HUDEP-2 (cell line): ENCODE data around the gene CHRNA4.

Experiments
- DNase-seq, 76 experiments: peaks; one replicate each; lab custom pipeline; 2025; ENCODE audit not compliant: unreplicated experiment in 76 of 76; lab: John Stamatoyannopoulos, UW

CHRNA4 gene

DNA sequence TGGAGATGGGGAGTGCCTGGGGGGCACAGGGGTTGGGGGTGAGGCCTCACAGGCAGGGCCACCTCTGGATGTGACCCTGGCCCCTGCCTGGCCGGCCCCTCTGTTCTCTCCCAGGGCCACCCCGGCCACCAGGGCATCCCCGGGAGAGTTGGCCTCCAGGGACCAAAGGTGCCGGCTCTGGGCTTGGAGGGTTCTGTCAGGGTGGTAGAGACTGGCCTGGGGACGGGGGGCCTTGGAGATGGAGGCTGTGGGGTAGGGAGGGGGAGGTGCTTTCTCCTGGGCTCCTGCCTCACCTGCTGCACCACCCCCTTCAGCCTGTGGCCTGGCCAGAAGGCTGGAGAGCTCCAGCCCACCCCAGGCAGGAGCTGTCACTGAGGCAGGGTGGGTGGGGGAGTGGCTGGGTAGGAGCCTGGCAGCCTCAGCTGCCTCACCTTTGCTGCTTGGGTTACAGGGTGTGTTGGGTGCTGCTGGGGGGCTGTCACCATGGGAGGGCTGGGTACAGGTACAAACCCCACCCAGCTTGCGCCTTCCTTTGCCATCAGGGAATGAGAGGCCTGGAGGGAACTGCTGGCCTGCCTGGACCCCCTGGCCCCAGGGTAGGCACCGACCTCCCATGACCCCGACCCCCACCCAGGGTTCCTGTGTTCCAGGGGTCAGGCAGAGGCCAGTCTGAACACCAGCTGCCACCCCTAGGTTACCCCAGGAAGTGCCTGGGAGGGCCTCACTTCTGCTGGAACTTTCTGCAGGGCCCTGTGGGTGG is 35.4 kb downstream of the CHRNA4 start:
- no peak for DNase-seq

DNA sequence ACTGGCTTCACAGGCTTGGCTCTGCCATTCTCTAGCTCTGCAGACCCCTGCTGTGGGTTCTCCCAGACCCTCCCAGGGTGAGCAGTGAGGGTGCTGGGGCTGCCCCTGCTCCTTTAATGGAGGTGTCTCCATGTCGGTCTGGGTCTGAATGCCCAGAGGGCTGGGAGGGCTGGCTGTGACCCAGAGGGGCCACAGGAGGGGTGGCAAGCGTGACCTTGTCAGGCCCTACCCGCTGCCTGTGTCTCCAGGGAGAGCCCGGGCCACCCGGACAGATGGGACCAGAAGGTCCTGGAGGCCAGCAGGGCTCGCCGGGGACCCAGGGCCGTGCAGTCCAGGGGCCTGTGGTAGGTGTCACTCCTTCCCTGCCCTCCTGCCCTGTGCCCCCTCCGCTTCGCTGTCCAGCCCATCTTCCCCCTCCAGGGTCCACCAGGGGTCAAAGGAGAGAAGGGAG is 36.1 kb downstream of the CHRNA4 start:
- no peak for DNase-seq

DNA sequence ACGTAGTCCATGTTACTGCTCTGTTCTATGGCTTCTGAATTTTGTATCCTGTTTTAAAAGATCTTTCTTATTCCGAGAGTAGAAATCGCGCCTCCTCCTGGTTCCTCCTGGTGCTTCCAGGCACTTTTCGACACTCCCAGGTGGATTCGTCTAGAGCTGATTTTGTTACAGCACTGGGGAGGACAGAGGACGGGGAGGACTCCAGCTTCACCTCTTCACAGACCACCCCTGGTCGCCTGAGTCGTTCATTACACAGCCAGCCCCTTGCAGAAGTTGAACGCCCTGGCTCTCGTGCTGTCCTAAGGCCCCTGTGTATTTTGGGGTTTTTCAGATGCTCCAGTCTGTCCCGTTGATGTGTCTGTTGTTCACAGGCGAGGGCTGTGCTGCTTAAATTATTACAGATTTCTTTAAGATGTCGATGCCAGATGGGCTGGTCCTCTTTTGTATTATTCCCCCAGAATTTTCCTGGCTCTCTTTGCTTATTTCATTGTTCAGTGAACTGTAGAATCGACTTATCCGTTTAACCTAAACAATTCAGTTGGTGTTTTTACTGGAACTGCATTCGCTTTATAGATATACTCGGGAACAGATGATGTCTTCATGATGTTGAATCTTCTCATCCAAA is 37.7 kb downstream of the CHRNA4 start:
- no peak for DNase-seq

DNA sequence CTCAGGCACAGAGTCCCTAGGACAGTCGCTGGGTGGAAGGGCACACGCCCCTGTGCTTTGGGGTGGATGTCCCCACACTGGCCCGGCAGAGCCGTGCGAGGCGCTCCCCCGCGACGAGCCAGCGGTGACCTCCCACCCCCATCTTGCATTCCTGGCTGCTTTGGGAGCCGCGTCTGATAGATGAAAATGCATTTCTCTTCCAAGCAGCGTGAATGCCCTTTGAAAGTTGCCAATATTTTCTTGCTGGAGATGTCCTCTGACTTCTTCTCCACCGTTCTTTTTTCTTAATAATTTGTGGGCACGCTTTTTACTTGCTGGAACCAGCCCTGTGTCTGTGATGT is 38.2 kb downstream of the CHRNA4 start:
- no peak for DNase-seq

DNA sequence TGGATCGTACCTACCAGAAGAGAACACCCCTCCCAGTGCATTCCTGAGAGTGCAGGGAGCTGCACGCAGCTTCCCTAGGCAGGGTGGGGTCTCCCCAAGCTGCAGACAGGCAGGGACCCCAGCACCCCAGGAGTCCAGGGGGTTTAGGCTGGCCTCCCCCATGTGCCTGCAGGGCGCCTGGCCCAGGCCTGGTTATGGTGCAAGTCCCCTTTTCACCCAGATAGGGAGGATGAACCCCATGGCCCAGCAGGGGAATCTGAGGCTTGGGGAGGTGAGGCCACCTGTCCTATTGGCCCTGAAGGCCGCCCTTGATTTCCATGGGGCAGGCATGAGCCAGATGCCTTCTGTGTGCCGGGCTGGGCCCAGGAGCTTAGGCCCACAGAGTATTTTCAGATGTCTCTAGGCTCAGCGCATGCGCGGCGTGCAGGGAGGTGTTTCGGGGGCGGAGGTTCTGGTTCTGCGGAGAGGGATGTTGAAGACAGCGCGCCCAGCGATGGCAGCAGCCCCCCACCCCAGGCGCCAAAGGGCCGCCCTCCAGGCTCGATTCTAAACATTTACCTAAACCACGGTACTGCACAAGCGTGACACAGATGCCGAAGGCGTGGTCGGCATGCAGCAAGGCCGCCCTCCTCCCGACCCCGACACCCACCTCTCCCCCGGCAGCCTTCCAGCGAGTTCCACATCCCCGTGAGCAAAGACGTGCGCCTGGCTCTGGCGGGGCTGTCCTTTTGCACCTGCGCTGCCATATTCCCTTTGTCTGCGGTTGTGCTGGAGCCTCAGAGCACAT is 38.8 kb downstream of the CHRNA4 start:
- DNase-seq, result no peak

DNA sequence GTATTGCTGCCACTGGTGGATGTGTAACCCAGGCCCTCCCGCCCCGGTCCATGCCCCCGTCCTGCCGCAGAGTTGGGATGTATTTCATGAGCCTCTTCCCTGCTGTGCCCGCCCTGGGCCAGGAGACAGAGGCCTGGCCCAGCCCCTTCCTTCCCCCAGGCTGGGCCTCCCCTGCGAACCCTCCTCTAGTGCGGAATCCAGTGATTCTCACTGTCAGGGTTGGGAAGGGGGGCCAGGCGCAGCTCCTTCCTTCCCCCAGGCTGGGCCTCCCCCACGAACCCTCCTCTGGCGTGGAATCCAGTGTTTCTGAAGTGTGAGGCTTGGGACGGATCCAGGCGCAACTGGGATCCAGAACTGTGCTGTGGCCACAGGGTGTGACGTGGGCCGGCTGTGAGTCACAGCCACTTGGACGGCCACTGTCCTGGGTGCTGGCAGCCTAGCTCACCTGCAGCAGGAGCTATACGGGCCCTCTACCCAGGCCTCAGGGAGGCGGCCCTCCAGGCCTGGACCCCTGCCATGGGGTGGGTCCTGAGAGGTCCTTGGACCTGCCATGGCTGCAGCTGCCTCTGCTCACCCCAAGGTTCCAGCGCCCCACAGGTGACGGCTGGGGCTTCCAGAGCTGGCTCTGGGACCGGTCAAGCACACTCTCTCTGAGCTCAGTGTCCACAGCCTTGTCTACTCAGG is 39.9 kb downstream of the CHRNA4 start:
- DNase-seq, result no peak

DNA sequence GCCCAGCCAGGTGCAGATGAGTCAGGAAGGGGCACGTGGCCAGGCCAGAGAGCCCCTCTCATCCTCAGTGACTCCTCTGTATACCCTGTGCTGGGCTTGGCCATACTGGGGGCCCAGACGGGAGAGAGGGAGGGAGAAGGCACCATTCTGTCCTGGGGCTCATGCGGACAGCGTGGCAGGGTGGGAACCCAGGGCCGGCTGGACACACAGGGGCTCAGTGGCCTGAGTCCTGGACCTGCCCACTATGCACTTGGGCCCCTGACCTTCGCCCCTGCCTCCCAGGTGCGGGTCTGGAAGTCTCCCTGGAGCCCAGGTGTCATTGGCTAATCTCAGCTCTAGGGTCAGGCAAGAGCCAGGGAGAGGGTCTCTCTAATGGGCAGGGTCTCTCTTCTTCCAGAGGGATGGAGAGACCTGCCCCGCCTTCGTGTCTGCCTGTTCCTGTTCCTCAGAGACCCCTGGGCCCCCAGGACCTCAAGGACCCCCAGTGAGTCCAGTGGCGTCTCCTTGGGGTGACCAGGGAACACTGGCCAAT is 40.5 kb downstream of the CHRNA4 start:
- DNase-seq, result no peak

DNA sequence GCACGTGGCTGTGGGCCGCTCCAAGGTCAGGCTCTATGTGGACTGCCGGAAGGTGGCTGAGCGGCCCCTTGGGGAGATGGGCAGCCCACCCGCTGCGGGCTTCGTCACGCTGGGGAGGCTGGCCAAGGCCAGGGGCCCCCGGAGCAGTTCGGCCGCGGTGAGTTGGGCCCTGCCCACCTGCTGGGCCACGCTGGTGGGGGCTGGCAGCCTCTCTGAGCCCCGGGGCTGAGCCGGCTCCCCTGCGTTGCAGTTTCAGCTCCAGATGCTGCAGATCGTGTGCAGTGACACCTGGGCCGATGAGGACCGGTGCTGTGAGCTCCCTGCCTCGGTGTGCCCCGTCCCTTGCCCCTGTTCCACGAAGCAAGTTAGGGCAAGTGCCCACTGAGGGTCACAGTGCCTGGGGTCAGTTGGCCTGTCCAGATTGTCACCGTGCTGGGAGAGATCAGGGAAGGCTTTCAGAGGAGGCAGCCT is 41.1 kb downstream of the CHRNA4 start:
- no peak for DNase-seq

DNA sequence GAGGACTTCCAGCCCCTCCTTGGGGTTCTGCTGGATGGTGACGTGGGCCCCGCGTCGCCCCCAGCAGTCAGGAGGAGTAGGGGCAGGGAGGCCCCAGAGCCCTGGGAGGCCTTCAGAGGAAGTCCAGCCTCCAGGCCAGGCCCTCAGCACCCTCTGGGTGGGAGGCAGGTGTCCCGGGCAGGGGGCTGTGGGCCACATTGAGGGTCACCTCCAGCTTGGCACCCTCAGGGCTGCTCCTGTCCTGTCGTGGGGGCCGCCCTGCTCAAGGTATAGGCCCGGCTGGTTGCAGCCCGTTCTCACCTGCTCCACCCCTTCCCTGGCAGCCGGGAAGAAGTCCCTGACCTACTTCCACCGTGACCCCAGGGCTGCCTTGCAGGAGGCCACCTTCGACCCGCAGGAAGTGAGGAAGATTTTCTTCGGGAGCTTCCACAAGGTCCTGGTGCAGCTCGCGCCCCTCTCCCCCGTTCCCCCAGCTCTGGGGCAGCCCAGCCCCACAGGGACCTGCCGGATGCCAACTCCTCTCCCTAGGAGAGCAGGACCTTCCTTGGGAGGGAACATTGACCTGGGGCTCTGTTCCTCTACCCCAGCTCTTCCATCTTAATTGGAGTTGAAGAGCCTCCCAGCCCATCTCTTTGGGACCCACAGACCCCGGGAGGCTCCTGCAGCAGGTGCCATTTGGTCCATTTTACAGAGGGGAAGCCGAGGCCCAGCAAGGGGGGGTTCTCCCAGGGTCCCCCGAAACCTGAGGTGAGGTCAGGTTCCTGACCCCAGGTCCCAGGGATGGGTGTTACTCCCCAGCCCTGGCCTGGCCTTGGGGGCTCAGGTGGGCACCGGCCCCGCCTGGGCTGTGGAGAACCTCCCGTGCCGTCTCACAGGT is 41.7 kb downstream of the CHRNA4 start:
- no peak for DNase-seq

DNA sequence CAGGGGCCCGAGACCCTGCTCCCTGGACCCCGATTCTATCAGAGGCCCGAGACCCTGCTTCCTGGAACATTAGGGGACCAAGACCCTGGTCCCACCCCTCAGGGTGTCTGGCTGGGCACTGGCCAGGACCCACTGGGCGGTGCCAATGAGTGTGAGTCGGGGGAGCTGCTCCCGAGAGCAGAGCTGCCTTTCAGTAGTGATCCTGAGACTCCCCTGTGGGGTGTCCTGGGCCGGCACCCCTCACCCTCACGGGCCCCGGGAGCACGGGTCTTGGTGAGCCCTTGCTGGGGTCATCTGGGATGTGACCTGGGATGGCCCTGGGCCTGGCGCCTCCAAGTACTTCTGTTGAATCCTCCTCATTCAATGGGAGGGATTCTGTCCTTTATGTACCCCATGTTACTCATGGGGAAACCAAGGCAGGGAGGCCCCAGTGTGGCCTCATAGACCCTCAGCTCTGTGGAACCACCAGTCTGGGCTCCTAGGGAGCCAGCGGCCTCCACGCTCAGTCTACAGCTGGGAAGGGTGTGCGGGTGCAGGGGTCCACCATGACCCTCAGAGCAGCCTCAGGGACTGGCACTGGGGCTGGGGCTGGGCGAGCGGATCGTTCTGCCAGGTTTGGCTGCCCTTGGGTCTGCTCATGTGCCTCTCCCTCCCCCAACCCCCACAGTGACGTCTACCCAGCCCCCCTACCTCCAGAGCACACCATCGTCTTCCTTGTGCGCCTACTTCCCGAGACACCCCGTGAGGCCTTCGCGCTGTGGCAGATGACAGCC is 42.6 kb downstream of the CHRNA4 start:
- DNase-seq, result no peak

DNA sequence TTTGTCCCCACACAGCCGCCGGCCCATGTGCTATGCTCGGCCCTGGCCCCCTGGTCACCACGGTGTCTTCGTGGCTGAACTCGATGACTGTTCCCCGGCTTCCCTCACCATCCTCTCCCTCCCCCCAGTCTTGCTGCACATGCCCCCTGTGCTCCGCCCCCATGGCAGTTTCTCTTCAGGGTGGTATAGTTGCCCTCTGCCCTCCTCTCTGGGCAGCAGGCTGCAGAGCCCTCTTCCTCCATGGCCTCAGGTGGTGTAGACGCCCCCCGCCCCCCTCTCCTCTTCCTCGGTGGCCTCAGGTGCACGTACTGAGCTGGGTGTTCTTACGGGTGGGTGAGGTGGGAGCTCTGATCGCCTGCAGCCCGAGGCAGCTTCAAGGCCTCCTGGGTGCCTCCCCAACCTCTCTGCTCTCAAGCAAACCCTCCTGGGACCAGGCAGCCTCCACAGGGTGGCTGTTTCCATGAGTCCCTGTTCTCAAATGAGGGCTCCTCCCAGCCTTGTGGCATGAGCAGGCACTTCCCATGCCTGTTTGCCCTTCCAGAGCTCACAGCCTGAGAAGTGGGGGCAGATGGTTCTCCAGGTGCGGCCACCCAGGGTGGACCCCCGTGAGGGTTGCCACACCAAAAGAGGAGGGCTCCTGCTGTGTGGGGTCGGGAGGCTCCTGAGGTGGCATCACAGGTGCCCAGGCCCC is 43.4 kb downstream of the CHRNA4 start:
- no peak for DNase-seq

DNA sequence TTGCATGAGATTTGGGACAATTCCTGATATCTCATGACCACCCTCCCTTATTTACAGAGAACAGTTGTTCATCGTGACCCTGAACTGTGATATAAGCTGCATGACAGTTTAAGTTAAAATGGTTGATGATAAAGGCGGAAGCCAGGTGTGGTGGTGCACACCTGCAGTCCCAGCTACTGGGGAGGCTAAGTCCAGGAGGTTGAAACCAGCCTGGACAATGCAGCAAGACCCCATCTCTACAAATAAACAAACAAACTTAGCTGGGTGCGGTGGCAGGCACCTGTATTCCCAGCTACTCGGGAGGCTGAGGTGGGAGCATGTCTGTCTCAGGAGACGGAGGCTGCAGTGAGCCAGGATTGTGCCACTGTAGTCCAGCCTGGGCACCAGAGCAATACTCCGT is 44.1 kb downstream of the CHRNA4 start:
- DNase-seq, result no peak

DNA sequence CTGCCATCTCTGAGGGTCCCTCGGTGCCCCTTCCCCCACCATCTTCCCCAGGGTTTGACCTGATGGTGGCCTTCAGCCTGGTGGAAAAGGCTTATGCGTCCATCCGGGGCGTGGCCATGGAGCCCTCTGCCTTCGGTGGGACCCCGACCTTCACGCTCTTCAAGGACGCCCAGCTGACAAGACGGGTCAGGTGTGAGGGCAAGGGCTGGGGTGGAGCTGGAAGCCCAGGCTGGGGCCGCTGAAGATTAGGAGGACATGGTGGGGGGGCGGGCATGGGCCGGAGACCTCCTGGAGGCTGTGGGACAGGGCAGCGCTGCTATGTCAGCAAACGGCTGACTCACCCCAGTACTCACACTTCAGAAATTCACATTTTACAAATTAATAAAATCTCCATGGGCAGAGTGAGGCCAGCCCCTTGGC is 44.6 kb downstream of the CHRNA4 start:
- no peak for DNase-seq

DNA sequence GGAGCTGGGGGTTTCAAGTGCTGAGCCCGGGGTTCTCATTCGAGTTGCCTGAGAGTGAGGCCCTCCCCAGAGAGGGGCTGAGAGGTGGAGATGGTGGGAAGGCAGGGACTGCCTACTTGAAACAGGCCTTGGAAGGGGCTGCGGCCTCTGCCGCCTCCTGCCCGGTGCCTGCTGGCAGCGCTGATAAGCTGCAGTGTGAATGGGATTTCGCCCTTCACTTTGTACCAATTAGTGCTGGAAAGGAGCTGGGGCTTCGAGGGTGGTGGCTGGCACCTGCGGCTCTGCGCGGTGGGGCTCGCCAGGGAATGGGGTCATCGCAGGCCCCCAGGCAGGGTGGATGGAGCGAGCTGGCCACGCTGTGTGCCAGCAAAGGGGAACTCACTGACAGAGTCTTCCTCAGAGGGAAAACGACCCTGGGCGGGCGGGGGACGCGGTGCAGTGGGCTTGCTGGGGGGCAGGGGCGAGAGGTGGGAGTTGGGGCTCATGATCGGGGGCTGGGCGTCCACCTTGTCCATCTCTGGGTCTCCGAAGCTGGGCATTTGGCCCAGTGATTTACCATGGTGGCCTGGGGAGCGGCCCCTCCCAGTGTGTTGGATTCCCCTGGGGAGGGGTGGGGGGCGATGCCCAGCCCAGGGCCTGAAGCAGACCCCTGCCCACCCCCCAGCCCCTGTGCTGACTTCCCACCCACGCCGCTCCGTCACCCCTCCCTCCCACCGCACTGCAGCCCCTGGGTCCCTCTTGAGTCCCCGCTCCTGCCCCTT is 45.2 kb downstream of the CHRNA4 start:
- no peak for DNase-seq

DNA sequence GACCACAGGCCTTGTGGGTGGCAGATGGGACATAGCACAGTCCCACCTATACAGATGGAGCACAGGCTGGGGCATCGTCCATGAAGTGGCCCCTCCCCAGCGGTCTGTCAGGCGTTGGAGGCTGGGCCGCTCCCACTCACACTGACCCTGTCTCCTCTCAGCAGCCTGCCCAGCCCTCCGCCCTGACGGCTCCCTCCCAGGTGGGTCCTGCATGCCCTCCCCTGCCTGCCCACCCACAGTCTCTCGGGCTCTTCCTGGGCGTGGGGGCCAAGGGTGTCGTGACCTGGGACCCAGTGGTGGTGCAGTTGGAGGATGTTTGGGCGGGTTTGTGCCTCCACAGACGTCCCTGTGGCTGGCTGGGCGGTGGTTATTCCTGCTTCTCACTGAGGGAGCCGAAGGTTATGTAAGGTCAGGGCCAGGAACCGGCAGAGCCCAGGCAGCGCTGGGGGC is 45.9 kb downstream of the CHRNA4 start:
- DNase-seq, result no peak

DNA sequence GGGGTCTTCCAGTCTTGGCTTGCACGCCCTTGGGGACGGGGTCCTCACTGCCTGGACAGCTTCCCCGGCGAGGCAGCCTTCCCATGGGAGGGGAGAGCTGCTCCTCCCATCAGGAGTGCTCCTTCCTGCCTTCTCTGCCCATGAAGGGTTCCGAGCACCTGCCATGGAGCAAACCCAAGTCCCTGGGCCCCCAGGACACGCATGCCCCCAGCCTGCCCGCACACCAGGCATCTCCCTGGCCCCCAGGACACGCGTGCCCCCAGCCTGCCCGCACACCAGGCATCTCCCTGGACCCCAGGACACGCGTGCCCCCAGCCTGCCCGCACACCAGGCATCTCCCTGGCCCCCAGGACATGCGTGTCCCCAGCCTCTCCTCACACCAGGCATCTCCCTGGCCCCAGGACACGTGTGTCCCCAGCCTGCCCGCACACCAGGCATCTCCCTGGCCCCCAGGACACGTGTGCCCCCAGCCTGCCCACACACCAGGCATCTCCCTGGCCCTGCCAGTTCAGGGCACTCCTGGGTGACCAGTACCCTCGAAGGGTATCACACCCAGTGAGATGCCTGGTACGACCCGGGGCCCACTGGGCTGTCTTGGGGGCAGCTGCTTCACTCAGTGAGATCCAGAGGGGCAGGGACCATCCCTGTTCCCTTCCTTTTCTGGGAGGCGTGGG is 46.4 kb downstream of the CHRNA4 start:
- no peak for DNase-seq

DNA sequence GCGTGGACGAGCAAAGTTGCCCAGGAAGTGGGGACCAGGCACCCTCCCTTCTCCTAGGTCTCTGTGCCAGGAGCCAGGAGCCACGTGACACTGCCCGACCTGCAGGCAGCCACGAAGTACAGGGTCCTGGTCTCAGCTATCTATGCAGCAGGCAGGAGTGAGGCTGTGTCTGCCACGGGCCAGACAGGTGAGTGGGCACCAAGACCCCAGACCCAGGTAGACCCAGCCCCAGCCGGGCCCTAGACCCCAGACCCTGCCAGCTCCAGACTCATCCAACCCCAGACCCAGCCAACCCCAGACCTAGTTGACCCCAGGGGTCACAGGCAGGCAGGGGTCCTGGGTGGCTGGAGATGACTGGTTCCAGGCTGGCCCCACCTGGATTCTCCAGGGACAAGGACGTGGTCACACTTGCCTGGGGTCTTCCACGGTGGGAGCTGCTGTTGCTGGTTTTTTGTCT is 47.1 kb downstream of the CHRNA4 start:
- no peak for DNase-seq
